NB4 (cell line): ENCODE data around the gene ZNF174.

Experiments used
- DNase-seq: peaks from one replicate; pipeline ENCODE4 v3.0.0; 2010; ENCODE audit warnings: low read depth
- H3K4me3 ChIP-seq: one replicate; pipeline ENCODE4 v1.5.1; 2011; ENCODE audit warnings: mild to moderate bottlenecking, low read depth, low read length, moderate library complexity
- MYC ChIP-seq: IDR thresholded peaks from 2 replicates; pipeline ENCODE4 v1.6.1; 2011; ENCODE audit warnings: low read depth, low read length
- POLR2A ChIP-seq: IDR thresholded peaks from 2 replicates; pipeline ENCODE4 v1.6.1; 2011; ENCODE audit warnings: mild to moderate bottlenecking; ENCODE audit not compliant: insufficient read length; ENCODE audit errors: extremely low read depth
- TF ChIP-seq, protein P1 (sequence below): IDR thresholded peaks from 2 replicates; pipeline ENCODE4 v1.6.1; 2011; ENCODE audit warnings: low read depth, low read length
- TF ChIP-seq, protein P2 (sequence below): IDR thresholded peaks from one replicate; pipeline ENCODE4 v1.5.1; 2012; ENCODE audit warnings: low read depth, low read length

The ZNF174 gene

DNA sequence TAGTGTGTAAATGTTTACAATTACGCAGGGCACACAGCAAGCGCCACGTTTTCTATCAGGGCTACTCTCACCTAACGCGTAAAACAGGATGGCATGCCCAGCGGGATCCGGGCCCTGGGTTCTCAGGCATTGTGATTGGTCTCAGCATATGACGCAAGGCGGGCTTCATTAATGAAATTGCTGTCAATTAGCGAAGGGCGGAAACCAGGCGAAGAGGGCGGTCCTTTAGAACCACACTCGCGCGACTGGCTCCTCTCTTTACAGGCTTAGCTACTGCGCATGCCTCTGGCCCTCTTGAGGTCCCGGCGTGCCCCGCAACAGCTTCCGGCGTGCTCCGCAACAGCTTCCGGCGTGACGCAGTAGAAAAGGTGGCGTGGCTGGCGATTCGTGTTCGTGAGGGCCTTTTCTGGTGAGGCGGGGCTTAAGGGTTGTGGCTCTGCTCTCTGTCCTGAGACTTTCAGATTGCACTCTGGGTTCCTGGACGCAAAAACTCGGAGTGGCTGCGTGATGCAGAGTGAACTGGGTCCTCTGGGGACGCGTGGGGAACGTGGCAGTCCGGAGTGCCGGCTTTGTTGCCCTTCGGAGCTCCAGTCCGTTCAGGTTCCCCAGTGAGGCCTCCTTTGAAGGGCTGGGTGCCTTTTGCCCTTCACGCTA lies 36.1 kb upstream of the ZNF174 start:
- DNase-seq = peak; percentile 97
- H3K4me3 ChIP-seq = peak overlapping the region; percentile 86
- TF ChIP-seq MYC (peak; percentile 66), POLR2A (peak; percentile 38)
- TF ChIP-seq, protein P1, sequence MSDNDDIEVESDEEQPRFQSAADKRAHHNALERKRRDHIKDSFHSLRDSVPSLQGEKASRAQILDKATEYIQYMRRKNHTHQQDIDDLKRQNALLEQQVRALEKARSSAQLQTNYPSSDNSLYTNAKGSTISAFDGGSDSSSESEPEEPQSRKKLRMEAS = peak; percentile 56
- TF ChIP-seq, protein P2, sequence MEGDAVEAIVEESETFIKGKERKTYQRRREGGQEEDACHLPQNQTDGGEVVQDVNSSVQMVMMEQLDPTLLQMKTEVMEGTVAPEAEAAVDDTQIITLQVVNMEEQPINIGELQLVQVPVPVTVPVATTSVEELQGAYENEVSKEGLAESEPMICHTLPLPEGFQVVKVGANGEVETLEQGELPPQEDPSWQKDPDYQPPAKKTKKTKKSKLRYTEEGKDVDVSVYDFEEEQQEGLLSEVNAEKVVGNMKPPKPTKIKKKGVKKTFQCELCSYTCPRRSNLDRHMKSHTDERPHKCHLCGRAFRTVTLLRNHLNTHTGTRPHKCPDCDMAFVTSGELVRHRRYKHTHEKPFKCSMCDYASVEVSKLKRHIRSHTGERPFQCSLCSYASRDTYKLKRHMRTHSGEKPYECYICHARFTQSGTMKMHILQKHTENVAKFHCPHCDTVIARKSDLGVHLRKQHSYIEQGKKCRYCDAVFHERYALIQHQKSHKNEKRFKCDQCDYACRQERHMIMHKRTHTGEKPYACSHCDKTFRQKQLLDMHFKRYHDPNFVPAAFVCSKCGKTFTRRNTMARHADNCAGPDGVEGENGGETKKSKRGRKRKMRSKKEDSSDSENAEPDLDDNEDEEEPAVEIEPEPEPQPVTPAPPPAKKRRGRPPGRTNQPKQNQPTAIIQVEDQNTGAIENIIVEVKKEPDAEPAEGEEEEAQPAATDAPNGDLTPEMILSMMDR = no peak

DNA sequence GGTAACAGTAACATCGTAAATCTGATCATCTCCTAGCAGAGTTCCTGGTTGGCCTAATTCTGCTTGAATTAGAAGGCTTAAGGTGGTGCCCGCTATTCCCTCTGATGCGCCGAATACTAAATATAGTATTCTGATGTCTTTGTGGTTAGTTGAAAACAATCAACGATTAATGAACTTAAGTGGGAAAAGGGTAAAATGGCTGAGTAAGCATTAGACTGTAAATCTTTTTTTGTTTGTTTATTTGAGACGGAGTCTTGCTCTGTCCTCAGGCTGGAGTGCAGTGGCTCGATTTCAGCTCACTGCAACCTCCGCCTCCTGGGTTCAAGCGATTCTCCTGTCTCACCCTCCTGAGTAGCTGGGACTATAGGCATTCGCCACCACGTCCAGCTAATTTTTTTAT lies 31.9 kb upstream of the ZNF174 start:
- no peak for DNase-seq
- TF ChIP-seq POLR2A = no peak
- no peak for TF ChIP-seq MYC
- TF ChIP-seq, protein P2 = no peak
- TF ChIP-seq, protein P1 = no peak
- H3K4me3 ChIP-seq = no peak overlapping the region

DNA sequence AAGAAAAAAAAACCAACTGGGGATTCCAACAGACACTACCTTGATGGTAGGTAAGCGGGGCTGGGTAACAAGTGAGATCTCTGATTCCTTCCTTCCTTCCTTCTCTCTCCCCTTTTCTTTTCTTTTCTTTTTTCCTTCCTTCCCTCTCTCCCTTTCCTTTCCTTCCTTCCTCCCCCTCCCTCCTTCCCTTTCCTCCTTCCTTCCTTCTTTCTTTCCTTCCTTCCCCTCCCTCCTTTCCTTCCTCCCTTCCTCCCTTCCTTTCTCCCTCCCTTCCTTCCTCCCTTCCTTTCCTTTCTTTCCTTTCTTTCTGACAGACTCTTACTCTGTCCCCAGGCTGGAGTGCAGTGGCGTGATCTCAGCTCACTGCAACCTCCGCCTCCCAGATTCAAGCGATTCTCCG lies 25.3 kb upstream of the ZNF174 start:
- no peak overlapping the region for H3K4me3 ChIP-seq
- DNase-seq = no peak
- TF ChIP-seq, protein P1 = no peak
- TF ChIP-seq, protein P2 = no peak
- TF ChIP-seq POLR2A (no peak), MYC (no peak)

DNA sequence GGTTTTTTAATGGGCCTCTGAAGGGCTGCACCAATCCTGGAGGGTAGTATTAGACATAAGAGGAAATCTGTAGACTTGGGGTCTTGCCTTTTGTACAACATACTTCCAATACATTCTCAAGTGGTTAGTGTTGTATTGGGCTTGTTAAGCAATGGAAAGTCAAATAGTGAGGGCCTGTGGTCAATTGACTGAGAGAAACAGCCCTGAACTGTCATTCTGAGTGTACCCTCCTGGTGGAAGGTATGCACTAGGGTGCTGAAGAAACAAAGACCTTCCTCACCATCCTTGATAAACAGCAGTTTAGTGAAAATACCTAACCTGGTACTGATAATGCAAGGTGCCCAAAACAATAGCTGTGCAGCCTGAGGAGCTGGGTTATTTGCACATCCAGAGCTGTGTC lies 23.1 kb upstream of the ZNF174 start:
- H3K4me3 ChIP-seq = no peak overlapping the region
- no peak for DNase-seq
- TF ChIP-seq, protein P2 = no peak
- TF ChIP-seq, protein P1 = no peak
- no peak for TF ChIP-seq MYC
- no peak for TF ChIP-seq POLR2A

DNA sequence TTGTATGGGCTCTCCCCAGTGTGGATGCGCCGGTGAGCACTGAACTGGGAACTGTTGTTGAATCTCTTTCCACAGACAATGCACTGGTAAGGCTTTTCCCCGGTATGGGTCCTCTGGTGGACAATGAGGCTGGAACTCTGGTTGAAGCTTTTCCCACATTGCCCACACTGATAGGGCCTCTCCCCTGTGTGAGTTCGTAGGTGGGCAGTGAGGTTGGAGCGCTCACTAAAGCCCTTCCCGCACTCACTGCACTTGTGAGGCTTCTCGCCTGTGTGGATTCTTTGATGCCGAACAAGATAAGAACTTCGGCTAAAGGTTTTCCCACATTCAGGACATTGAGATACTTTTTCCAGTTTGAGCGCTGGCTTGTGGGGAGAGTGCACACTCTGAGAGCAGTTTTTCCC lies 18.0 kb upstream of the ZNF174 start:
- DNase-seq = no peak
- no peak for TF ChIP-seq MYC
- no peak for TF ChIP-seq POLR2A
- TF ChIP-seq, protein P2 = no peak
- TF ChIP-seq, protein P1 = no peak
- H3K4me3 ChIP-seq = no peak overlapping the region

DNA sequence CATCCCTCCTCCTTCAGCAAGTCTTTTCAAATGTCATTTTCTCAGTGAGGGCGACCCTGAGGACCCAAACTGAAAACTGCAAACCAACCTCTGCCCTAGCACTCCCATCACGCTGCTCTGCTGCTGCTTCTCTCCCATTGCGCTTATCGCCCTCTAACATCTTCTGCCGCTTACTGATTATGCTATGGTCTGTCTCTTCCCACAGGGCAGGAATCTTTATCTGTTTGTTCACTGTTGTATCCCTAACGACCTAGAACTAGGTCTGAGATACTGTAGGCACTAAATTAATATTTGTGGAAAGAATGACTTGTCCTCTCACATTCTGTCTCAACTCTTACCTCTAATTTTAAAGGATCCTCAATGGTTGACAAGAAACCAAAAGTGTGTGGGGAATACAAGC lies 12.7 kb upstream of the ZNF174 start:
- H3K4me3 ChIP-seq = no peak overlapping the region
- DNase-seq = no peak
- TF ChIP-seq, protein P2 = no peak
- TF ChIP-seq, protein P1 = no peak
- TF ChIP-seq POLR2A (no peak), MYC (no peak)
